Measurements from ENCODE around the gene BCL2L1.

The BCL2L1 gene

DNA sequence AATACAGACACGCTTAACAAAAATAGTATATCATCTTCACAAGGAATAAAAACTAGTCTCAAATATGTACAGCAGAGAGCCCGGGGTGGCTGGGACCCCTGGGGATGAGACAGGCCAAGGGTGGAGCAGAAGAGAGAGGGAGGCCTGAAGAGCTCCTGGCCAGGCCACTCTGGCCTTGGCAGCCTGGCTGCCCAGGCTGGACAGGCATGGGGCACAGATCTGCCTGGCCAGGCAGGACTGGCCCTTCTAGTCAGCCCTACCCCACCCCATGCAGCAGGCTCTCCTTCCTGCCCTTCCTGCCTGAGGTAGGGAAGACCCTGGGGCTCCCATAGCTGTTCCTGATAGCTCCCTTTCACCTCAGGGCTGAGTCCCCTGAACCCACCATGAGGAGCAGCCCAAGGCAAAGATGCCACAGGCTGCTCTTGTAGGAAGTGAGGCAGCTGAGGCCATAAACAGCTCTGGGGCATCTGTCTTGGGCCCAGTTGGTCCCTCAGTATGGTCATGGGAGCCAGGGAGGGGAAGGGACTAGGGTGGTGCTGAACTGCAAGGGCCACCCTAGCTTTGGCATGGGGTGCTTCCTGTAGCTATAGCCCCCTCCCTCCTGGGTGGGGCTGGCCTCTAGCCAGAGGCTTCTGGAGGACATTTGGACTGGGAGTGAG lies 57.8 kb downstream of the BCL2L1 start:
- H3K4me3 ChIP-seq (ENCODE audit: low read length), result no peak overlapping the region
- DNase-seq (ENCODE audit: low read depth), result no peak
- TF ChIP-seq, protein P1, sequence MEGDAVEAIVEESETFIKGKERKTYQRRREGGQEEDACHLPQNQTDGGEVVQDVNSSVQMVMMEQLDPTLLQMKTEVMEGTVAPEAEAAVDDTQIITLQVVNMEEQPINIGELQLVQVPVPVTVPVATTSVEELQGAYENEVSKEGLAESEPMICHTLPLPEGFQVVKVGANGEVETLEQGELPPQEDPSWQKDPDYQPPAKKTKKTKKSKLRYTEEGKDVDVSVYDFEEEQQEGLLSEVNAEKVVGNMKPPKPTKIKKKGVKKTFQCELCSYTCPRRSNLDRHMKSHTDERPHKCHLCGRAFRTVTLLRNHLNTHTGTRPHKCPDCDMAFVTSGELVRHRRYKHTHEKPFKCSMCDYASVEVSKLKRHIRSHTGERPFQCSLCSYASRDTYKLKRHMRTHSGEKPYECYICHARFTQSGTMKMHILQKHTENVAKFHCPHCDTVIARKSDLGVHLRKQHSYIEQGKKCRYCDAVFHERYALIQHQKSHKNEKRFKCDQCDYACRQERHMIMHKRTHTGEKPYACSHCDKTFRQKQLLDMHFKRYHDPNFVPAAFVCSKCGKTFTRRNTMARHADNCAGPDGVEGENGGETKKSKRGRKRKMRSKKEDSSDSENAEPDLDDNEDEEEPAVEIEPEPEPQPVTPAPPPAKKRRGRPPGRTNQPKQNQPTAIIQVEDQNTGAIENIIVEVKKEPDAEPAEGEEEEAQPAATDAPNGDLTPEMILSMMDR (conservative IDR thresholded peaks at IDR 0.05; ENCODE audit: low read depth, low read length), result no peak

DNA sequence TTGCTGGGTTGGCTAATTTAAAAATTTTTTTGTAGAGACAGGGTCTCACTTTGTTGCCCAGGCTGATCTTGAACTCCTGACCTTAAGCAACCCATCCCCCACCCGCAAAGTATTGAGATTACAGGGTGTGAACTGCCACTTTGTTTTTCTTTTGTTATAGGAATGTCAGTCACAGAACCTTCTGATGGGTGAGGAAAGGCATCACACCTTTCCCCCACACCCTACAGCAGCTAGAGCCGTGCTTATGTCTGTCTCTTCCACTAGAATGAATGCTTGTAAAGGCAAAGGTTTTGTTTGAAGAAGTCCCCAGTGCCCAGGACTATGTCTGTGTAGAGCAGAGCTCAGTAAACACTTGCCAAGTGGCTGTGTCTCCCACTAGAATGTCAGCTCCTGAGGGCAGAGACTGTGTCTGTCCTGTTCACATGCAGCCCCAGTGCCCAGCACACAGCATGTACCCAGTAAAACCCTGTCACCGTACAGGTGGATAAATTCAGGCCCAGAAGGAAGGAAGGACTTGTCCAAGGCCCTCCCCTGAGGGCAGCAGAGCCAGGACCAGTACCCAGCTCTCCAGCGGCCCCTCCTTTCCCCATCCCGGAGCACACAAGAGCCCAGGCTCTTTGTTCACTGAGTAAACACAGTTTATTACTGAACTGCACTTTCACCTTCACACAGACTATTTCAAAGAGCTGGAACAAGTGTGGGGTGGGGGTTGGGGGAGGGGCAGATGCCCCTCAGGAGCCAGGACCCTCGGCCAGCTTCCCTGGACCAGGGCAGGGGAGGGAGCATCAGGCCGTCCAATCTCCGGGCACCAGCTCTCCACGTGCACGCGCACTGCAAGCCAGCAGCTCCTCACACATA lies 58.6 kb downstream of the BCL2L1 start:
- TF ChIP-seq, protein P1 (conservative IDR thresholded peaks at IDR 0.05; ENCODE audit: low read depth, low read length), result no peak
- DNase-seq (ENCODE audit: low read depth), result no peak
- H3K4me3 ChIP-seq (ENCODE audit: low read length), result no peak overlapping the region

DNA sequence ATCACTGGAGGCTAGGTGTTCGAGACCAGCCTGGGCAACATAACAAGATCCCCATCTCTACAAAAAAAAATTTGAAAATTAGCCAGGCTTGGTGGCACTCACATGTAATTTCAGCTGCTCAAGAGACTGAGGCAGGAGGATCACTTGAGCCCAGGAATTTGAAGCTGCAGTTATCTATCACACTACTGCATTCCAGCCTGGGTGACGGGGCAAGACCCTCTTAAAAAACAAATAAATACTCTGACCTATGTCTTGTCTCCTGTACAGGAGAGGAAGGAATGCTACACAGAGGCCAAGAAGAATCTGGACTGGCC lies 59.2 kb downstream of the BCL2L1 start:
- H3K4me3 ChIP-seq (ENCODE audit: low read length), result no peak overlapping the region
- no peak for DNase-seq (ENCODE audit: low read depth)
- TF ChIP-seq, protein P1 (conservative IDR thresholded peaks at IDR 0.05; ENCODE audit: low read depth, low read length), result no peak

DNA sequence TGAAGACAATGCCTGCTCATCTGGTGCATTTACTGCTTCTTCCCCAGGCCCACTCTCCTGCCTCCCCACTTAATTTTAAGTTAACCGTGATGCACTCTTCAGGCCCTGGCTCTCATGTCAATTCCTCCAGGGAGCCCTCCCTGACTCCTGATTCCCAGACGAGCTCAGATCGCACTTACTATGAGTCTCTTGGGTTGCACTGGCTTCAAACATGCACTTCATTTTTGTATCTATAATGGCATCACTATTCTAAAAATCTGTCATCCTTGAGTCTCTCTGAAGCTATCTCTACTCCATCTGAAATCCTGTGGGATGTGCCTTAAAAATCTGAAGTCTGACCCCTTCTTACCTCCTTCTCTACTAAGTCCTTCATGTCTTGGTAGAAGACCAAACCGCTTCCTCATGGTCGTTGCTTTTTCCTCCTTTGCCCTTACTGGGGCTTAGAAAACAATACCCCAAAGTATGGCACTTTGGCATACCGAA lies 60.3 kb downstream of the BCL2L1 start:
- DNase-seq (ENCODE audit: low read depth), result no peak
- H3K4me3 ChIP-seq (ENCODE audit: low read length), result no peak overlapping the region
- TF ChIP-seq, protein P1 (conservative IDR thresholded peaks at IDR 0.05; ENCODE audit: low read depth, low read length), result no peak

DNA sequence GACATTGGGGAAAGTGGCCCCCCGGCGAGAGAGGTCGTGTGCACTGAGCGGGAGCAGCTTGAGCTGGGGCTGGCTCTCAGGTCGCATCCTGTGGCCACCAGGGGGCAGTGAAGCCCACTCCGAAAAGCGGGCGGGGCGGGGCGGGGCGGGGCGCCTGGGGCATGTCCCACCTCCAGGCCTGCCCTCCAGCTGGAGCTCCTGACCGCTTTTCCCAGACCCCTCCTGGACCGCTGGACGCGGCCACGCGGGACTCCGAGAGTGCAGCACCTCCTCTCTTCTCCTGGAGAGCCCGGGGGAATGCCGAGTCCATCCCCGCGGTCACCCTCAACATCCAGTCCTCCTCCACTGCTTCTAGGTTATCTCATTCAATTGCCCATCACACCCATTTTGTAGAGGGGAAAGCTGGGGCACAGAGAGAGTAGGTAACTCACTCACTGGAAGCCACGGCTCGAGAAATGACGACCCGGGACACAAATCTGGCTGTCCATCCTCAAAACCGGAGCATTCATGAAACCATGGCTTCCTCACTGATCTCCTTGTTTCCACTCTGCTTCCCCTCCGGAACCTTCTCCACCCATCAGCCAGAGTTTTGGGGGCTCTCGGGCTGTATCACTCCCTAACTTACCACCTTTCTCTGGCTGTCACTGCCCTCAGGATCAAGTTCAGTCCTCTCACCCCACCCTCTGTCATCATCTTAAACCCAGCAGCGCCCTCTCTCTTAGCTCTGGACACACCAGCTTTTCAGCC lies 60.9 kb downstream of the BCL2L1 start:
- DNase-seq (ENCODE audit: low read depth), result no peak
- H3K4me3 ChIP-seq (ENCODE audit: low read length), result peak overlapping the region; percentile 22
- TF ChIP-seq, protein P1 (conservative IDR thresholded peaks at IDR 0.05; ENCODE audit: low read depth, low read length), result peak; percentile 67

DNA sequence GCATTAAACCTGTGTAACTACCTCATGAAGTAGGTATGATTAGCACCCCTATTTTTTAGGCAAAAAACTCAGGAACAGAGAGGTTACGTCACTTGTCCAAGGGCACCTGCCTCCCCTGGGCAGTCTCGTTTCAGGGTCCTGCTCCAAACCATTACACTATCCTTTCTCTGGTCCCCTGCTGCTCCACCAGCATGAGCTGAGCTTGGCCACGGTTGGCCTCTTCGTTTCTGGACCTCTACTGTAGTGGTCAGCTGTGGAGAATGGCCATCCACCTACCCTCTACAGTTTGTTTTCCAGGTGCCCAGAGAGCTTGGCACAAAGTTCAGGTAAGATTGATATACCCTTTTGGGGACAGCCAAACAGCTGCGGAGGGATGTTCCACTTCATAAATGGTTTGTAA lies 68.1 kb downstream of the BCL2L1 start:
- no peak overlapping the region for H3K4me3 ChIP-seq (ENCODE audit: low read length)
- TF ChIP-seq, protein P1 (conservative IDR thresholded peaks at IDR 0.05; ENCODE audit: low read depth, low read length), result no peak
- DNase-seq (ENCODE audit: low read depth), result no peak

Measured in retinal pigment epithelial cell (primary cell).